Endothelial cell of umbilical vein (primary cell): ENCODE data around the gene PLEKHA8. TPM values are rescaled to one million over a fixed set of nuclear protein-coding genes. Genes with fewer than 3 reads are reported as not detected.

ENCODE experiments used
- BruUV-seq: library from RNA; stranded (reverse); fragments of 400-500 nt; replicated peaks from 2 replicates; lab custom pipeline; 2021; lab: Mats Ljungman, UMichigan
- CTCF ChIA-PET: fragments of 300-600, 350-600 bp; sonication (Branson Sonifier 250); formaldehyde crosslinking; loops from one replicate; lab custom pipeline; 2021; ENCODE audit warnings: antibody characterized with exemption, inconsistent platforms; lab: Charles Lee
- POLR2A ChIA-PET: fragments of 300-600, 350-600 bp; sonication (Branson Sonifier 250); formaldehyde crosslinking; loops from one replicate; lab custom pipeline; 2021; ENCODE audit warnings: antibody characterized with exemption, inconsistent platforms; lab: Charles Lee
- DNase-seq: peaks from one replicate; pipeline ENCODE4 v3.0.0-alpha.2; 2011; ENCODE audit warnings: low read depth, low spot score
- FAIRE-seq: peaks from 2 replicates; lab custom pipeline; 2011; peaks lifted over from hg19 to GRCh38; lab: Jason Lieb, UNC
- H2AFZ ChIP-seq: 2 replicates; pipeline ENCODE4 v1.6.0; 2012; ENCODE audit warnings: low read depth, low read length, control low read depth, inconsistent platforms
- H3K27ac ChIP-seq: 2 replicates; pipeline ENCODE4 v1.5.1; 2011; ENCODE audit warnings: low read depth, mild to moderate bottlenecking, control low read depth, low read length, moderate library complexity; ENCODE audit not compliant: insufficient read depth
- H3K27me3 ChIP-seq, 2 experiments: 2 replicates each; pipeline versions ENCODE4 v1.6.0 to v1.6.1; 2011; ENCODE audit warnings: low read length in 2 of 2, mixed read lengths in 1 of 2; ENCODE audit not compliant: control insufficient read depth in 2 of 2, insufficient read depth in 2 of 2
- H3K36me3 ChIP-seq, 2 experiments: 2 replicates in 1 of 2; 3 replicates in 1 of 2; pipeline ENCODE4 v1.5.1; 2011; ENCODE audit warnings: low read length in 2 of 2, mild to moderate bottlenecking in 1 of 2, moderate library complexity in 1 of 2; ENCODE audit not compliant: control insufficient read depth in 2 of 2, insufficient read depth in 2 of 2; ENCODE audit errors: extremely low read depth in 1 of 2
- H3K4me1 ChIP-seq: 3 replicates; pipeline ENCODE4 v1.5.1; 2011; ENCODE audit warnings: mild to moderate bottlenecking, low read length; ENCODE audit not compliant: control insufficient read depth, insufficient read depth; ENCODE audit errors: extremely low read depth
- H3K4me2 ChIP-seq: 2 replicates; pipeline ENCODE4 v1.6.1; 2011; ENCODE audit warnings: low read length, control low read depth, mixed read lengths; ENCODE audit not compliant: insufficient read depth
- H3K4me3 ChIP-seq, 3 experiments: fragments of 200-600 bp in 1 of 3; sonication (generic), shearing (Covaris generic) in 1 of 3; replicated peaks in 1 of 3; 2 replicates each; pipeline ENCODE4 v1.5.1; 2011 to 2016; ENCODE audit warnings: control low read depth in 3 of 3, low read length in 3 of 3, mild to moderate bottlenecking in 2 of 3, inconsistent platforms in 1 of 3, low read depth in 1 of 3, moderate library complexity in 1 of 3; ENCODE audit not compliant: insufficient read depth in 1 of 3
- H3K79me2 ChIP-seq: 2 replicates; pipeline ENCODE4 v1.6.0; 2012; ENCODE audit warnings: low read length, inconsistent platforms; ENCODE audit not compliant: control insufficient read depth, insufficient read depth
- H3K9ac ChIP-seq: replicated peaks from 2 replicates; pipeline ENCODE3; 2011; ENCODE audit warnings: low read length, control low read depth; ENCODE audit not compliant: insufficient read depth; ENCODE audit errors: extremely low read depth
- H3K9me1 ChIP-seq: replicated peaks from 3 replicates; pipeline ENCODE4 v1.6.0; 2011; ENCODE audit warnings: mild to moderate bottlenecking, low read length; ENCODE audit not compliant: control insufficient read depth, insufficient read depth; ENCODE audit errors: extremely low read depth
- H3K9me3 ChIP-seq: replicated peaks from 2 replicates; pipeline ENCODE4 v1.5.1; 2012; ENCODE audit warnings: low read length, inconsistent platforms; ENCODE audit not compliant: control insufficient read depth, insufficient read depth
- H4K20me1 ChIP-seq: replicated peaks from 2 replicates; pipeline ENCODE3; 2011; ENCODE audit warnings: mild to moderate bottlenecking, low read length; ENCODE audit not compliant: control insufficient read depth, insufficient read depth; ENCODE audit errors: extremely low read depth
- CTCF ChIP-seq, 2 donors: IDR thresholded peaks; 1 replicate in 1 of 2; 2 replicates in 1 of 2; pipeline ENCODE4 v1.5.1; 2011; ENCODE audit warnings: low read length in 2 of 2, mild to moderate bottlenecking in 2 of 2, moderate library complexity in 2 of 2, control low read depth in 1 of 2, inconsistent platforms in 1 of 2, low read depth in 1 of 2; ENCODE audit not compliant: insufficient read depth in 1 of 2; ENCODE audit errors: extremely low read depth in 1 of 2
- EZH2 ChIP-seq: IDR thresholded peaks from 2 replicates; pipeline ENCODE4 v1.6.1; 2012; ENCODE audit warnings: borderline replicate concordance, low read depth, mild to moderate bottlenecking, moderate library complexity, low read length, inconsistent platforms; ENCODE audit not compliant: severe bottlenecking
- FOS ChIP-seq: IDR thresholded peaks from 2 replicates; pipeline ENCODE4 v1.6.1; 2011; ENCODE audit warnings: mild to moderate bottlenecking, low read length, moderate library complexity, borderline replicate concordance; ENCODE audit not compliant: insufficient read depth
- GATA2 ChIP-seq: IDR thresholded peaks from 2 replicates; pipeline ENCODE4 v1.7.0; 2011; ENCODE audit warnings: low read depth, mild to moderate bottlenecking, moderate library complexity, mixed read lengths, low read length; ENCODE audit not compliant: insufficient read length, insufficient read depth
- JUN ChIP-seq: IDR thresholded peaks from 2 replicates; pipeline ENCODE4 v1.6.1; 2011; ENCODE audit warnings: borderline replicate concordance, low read depth; ENCODE audit not compliant: insufficient read length, insufficient read depth
- MAX ChIP-seq: IDR thresholded peaks from 2 replicates; pipeline ENCODE4 v1.6.1; 2011; ENCODE audit not compliant: insufficient read depth, insufficient read length
- MYC ChIP-seq: IDR thresholded peaks from one replicate; pipeline ENCODE4 v1.6.1; 2011; ENCODE audit warnings: mild to moderate bottlenecking, low read depth, low read length
- dilution Hi-C: fragments of 300-500 bp; cut with MboI; formaldehyde crosslinking; loops from one replicate; pipeline ENCODE4 v1.15.0; 2019; ENCODE audit warnings: low sequenced_read_pairs; ENCODE audit not compliant: extremely low pct_ligation_motif_present
- intact Hi-C: fragments of 100-400 bp; cut with micrococcal nuclease; formaldehyde crosslinking; loops from one replicate; pipeline ENCODE4 v1.10.0; 2022
- polyA plus RNA-seq, 4 experiments: library from polyadenylated mRNA; depleted of rRNA in 3 of 4; stranded (reverse) in 3 of 4; unstranded in 1 of 4; fragments of >200 nt; gene quantifications; 2 replicates each; pipeline versions ENCODE4 v1.2.1 to v1.2.3, GENCODE V29; 2011 to 2012; ENCODE audit warnings: missing spikeins in 1 of 4
- total RNA-seq: library from RNA; stranded (reverse); gene quantifications from 2 replicates; pipeline ENCODE4 v1.2.3, GENCODE V29; 2021

Gene PLEKHA8
- total and polyA plus RNA-seq, 2 donors (not counting 3 experiments of a cell fraction or from before 2014, with no cell fraction given), result 4.5 to 19.8 TPM

DNA sequence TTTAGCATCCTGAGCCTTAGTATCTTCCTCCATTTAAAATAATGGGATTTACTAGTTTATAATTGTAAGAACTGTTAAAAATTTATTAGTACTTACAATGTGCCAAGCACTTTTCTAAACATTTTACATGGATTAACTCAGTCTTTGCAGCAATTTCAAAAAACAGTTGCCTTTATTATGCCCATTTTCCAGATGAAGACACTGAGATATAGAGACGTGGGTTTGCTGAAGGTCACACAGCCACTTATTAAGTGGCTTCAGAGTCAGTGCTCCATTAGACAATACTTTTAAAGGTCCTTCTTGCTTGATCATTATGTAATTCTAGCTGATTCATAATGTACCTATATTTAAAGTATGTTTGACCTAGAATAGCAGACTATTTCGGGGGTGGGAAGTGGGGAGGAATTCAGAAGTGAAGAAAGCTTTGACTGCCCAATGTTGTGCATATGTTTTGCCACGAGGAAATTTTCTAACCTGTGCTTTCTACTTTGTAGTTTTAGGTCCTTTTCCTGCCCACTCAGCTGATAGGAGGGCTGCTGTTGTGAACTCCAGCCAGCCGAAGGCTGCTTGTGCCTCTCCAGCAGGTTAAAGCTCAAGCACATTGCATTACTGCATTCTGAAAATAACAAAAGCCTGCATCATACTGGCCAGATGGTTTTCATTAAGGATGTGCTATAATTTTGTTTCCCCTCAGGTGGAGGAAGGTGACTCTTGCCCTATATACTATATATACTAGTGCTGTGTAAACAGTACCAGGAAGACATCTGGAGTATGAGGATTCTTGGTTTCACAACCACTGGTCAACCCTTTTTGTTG, 4.3 kb downstream of the PLEKHA8 start:
- peaks cover 17% of the 10 kb centered on the region for H3K79me2 ChIP-seq
- H3K9me1 ChIP-seq, result no peaks in the 10 kb centered on the region
- dilution Hi-C loops (no loop called here), intact Hi-C loops (no loop called here)
- no peak overlapping the region for H2AFZ ChIP-seq
- no peaks in the 10 kb centered on the region for H3K9me3 ChIP-seq
- DNase-seq, result peak; percentile 61
- BruUV-seq, result no TSS peak
- FAIRE-seq, result no peak
- no peaks in the 10 kb centered on the region for H3K27me3 ChIP-seq
- no peaks in the 10 kb centered on the region for H3K36me3 ChIP-seq
- H3K4me1 ChIP-seq, result peaks cover 19% of the 10 kb centered on the region
- no peak overlapping the region for H3K4me2 ChIP-seq
- ChIA-PET CTCF (interaction anchor here (1.3 kb wide), 1 partner anchor 23 kb away, joined by 3 read pairs; no protein-coding TSS in a partner anchor), POLR2A (no interaction called here)
- H4K20me1 ChIP-seq, result peaks cover 16% of the 10 kb centered on the region
- no peak overlapping the region for H3K9ac ChIP-seq
- no peak for TF ChIP-seq MYC
- TF ChIP-seq JUN, result no peak
- TF ChIP-seq CTCF (IDR thresholded peaks at IDR 0.05; ENCODE audit: extremely low read depth in 1 of 2, insufficient read depth in 1 of 2, low read depth in 1 of 2, low read length in 2 of 2), result no peak
- TF ChIP-seq MAX, result no peak
- TF ChIP-seq EZH2, result no peak
- TF ChIP-seq FOS, result no peak
- no peak for TF ChIP-seq GATA2
- no peak overlapping the region for H3K4me3 ChIP-seq
- no peak overlapping the region for H3K27ac ChIP-seq
